Natural killer cell (primary cell): ENCODE measurements around the gene ANGPTL8. TPM values are rescaled to one million over a fixed set of nuclear protein-coding genes. Genes with fewer than 3 reads are reported as not detected.

ENCODE experiments used
- ATAC-seq, 3 donors: fragments of 150-1000 bp in 2 of 3; fragments of 200-7000 bp in 1 of 3; cut with Tn5 transposase; 1 replicate in 1 of 3; 2 replicates in 2 of 3; pipeline ENCODE4 v1.10.0; 2021; ENCODE audit warnings: mild to moderate bottlenecking in 2 of 3, moderate library complexity in 2 of 3
- DNase-seq, 2 donors: peaks; one replicate each; pipeline versions ENCODE4 v3.0.0 to v3.0.0-alpha.2; 2013 to 2021; ENCODE audit warnings: mixed read lengths in 1 of 2
- H3K27ac ChIP-seq: one replicate; pipeline ENCODE4 v1.5.1; 2013; ENCODE audit warnings: mild to moderate bottlenecking, low read length
- H3K27me3 ChIP-seq: one replicate; pipeline ENCODE4 v1.6.1; 2013; ENCODE audit warnings: low read length; ENCODE audit not compliant: control insufficient read depth, insufficient read depth
- H3K36me3 ChIP-seq: one replicate; pipeline ENCODE4 v1.6.1; 2013; ENCODE audit warnings: low read length; ENCODE audit not compliant: control insufficient read depth, insufficient read depth
- H3K4me1 ChIP-seq: one replicate; pipeline ENCODE4 v1.6.1; 2013; ENCODE audit warnings: low read length; ENCODE audit not compliant: control insufficient read depth, insufficient read depth
- H3K4me3 ChIP-seq: one replicate; pipeline ENCODE4 v1.5.1; 2013; ENCODE audit warnings: low read length
- H3K9me3 ChIP-seq: one replicate; pipeline ENCODE4 v1.6.1; 2013; ENCODE audit warnings: low read length; ENCODE audit not compliant: control insufficient read depth, insufficient read depth
- H3K27ac Mint-ChIP-seq, 2 donors: one replicate each; pipeline ENCODE4 v1.8.0; 2022; ENCODE audit warnings: mild to moderate bottlenecking in 2 of 2, mixed read lengths in 2 of 2, moderate library complexity in 1 of 2
- H3K27me3 Mint-ChIP-seq, 2 donors: one replicate each; pipeline ENCODE4 v1.8.0; 2022; ENCODE audit warnings: low read depth in 2 of 2, mixed read lengths in 2 of 2
- H3K36me3 Mint-ChIP-seq: one replicate; pipeline ENCODE4 v1.8.0; 2022; ENCODE audit warnings: mixed read lengths
- H3K4me1 Mint-ChIP-seq, 2 donors: one replicate each; pipeline ENCODE4 v1.8.0; 2022; ENCODE audit warnings: mixed read lengths in 2 of 2
- H3K4me3 Mint-ChIP-seq: one replicate; pipeline ENCODE4 v1.8.0; 2022; ENCODE audit warnings: mild to moderate bottlenecking, moderate library complexity, mixed read lengths
- H3K9me3 Mint-ChIP-seq, 2 donors: one replicate each; pipeline ENCODE4 v1.8.0; 2022; ENCODE audit warnings: mixed read lengths in 2 of 2
- CTCF ChIP-seq: fragments of 200-600 bp; IDR thresholded peaks from one replicate; pipeline ENCODE4 v1.8.0; 2022; ENCODE audit warnings: antibody characterized with exemption
- WGBS: methylation state at CpG from one replicate; pipeline ENCODE4 v1.1.7; 2013; ENCODE audit warnings: missing lambda C conversion rate; ENCODE audit not compliant: insufficient coverage; 5-methylcytosine and 5-hydroxymethylcytosine counted together
- intact Hi-C: fragments of 100-400 bp; cut with micrococcal nuclease; formaldehyde crosslinking; loops from one replicate; pipeline ENCODE4 v1.14.2; 2022
- total RNA-seq, 4 donors: library from RNA; stranded (reverse); fragments of 120-200 nt in 1 of 4; gene quantifications; one replicate each; pipeline versions ENCODE4 v1.2.3 to v1.2.4, GENCODE V29; 2013 to 2022

ANGPTL8 gene
- total RNA-seq, 3 donors from 2014 or later (not counting 1 experiment from before 2014, with no cell fraction given): not detected

GRCh38 chr19:11265785-11266236 lies 26.4 kb downstream of the ANGPTL8 start:
- Histone ChIP-seq H3K27ac (no peak overlapping the region), H3K9me3 (no peaks in the 10 kb centered on the region), H3K36me3 (no peaks in the 10 kb centered on the region), H3K4me3 (no peak overlapping the region), H3K4me1 (peaks cover 10% of the 10 kb centered on the region), H3K27me3 (peaks cover 28% of the 10 kb centered on the region)
- 76% methylated on average over 11 of the region's 11 CpGs for WGBS
- Mint-ChIP-seq H3K9me3 (no peaks in the 10 kb centered on the region), H3K4me3 (no peak overlapping the region), H3K36me3 (no peaks in the 10 kb centered on the region), H3K4me1 (no peaks in the 10 kb centered on the region), H3K27me3 (peaks cover 23 to 47% of the 10 kb centered on the region in 2 donors), H3K27ac (no peak overlapping the region)
- no peak for TF ChIP-seq CTCF
- ATAC-seq (no peak), DNase-seq (no peak)
- intact Hi-C loops: no loop called here

GRCh38 chr19:11267316-11268085 lies 28.1 kb downstream of the ANGPTL8 start:
- Mint-ChIP-seq H3K27me3 (peaks cover 22 to 47% of the 10 kb centered on the region in 2 donors), H3K9me3 (no peaks in the 10 kb centered on the region), H3K36me3 (no peaks in the 10 kb centered on the region), H3K4me1 (no peaks in the 10 kb centered on the region), H3K27ac (no peak overlapping the region), H3K4me3 (no peak overlapping the region)
- TF ChIP-seq CTCF: no peak
- 89% methylated on average over 10 of the region's 10 CpGs for WGBS
- ATAC-seq: no peak
- peaks cover 23% of the 10 kb centered on the region for H3K27me3 ChIP-seq
- H3K4me1 ChIP-seq: peaks cover 4% of the 10 kb centered on the region
- H3K27ac ChIP-seq: no peak overlapping the region
- no peak for DNase-seq
- no peaks in the 10 kb centered on the region for H3K9me3 ChIP-seq
- no peak overlapping the region for H3K4me3 ChIP-seq
- H3K36me3 ChIP-seq: no peaks in the 10 kb centered on the region
- intact Hi-C loops: no loop called here

GRCh38 chr19:11268783-11269267 lies 29.4 kb downstream of the ANGPTL8 start:
- Histone ChIP-seq H3K9me3 (no peaks in the 10 kb centered on the region), H3K27me3 (peaks cover 13% of the 10 kb centered on the region), H3K27ac (no peak overlapping the region), H3K4me3 (no peak overlapping the region), H3K36me3 (no peaks in the 10 kb centered on the region), H3K4me1 (no peaks in the 10 kb centered on the region)
- H3K4me1 Mint-ChIP-seq: no peaks in the 10 kb centered on the region
- ATAC-seq (no peak), DNase-seq (no peak)
- H3K36me3 Mint-ChIP-seq: no peaks in the 10 kb centered on the region
- H3K27me3 Mint-ChIP-seq: peaks cover 22 to 47% of the 10 kb centered on the region in 2 donors
- no peak for TF ChIP-seq CTCF
- H3K4me3 Mint-ChIP-seq: no peak overlapping the region
- H3K9me3 Mint-ChIP-seq: no peaks in the 10 kb centered on the region
- no peak overlapping the region for H3K27ac Mint-ChIP-seq
- intact Hi-C loops: no loop called here
- 32% methylated on average over 10 of the region's 10 CpGs for WGBS
